Esophagus squamous epithelium (tissue), 4 donors: ENCODE measurements around the gene NRXN3.

Source experiments
- POLR2A ChIP-seq, 4 donors: fragments of 450-650 bp; IDR thresholded peaks; one replicate each; pipeline ENCODE4 v1.6.1; 2017; ENCODE audit warnings: antibody characterized with exemption in 4 of 4, mild to moderate bottlenecking in 4 of 4, moderate library complexity in 3 of 4
- TF ChIP-seq, protein P1 (sequence below), 6 experiments: fragments of 450-650 bp in 4 of 6; fragments of 200-600 bp in 2 of 6; sonication (generic) in 2 of 6; IDR thresholded peaks; one replicate each; pipeline ENCODE4 v1.5.1; 2016 to 2019; ENCODE audit warnings: antibody characterized with exemption in 6 of 6, mild to moderate bottlenecking in 4 of 6, moderate library complexity in 4 of 6

DNA sequence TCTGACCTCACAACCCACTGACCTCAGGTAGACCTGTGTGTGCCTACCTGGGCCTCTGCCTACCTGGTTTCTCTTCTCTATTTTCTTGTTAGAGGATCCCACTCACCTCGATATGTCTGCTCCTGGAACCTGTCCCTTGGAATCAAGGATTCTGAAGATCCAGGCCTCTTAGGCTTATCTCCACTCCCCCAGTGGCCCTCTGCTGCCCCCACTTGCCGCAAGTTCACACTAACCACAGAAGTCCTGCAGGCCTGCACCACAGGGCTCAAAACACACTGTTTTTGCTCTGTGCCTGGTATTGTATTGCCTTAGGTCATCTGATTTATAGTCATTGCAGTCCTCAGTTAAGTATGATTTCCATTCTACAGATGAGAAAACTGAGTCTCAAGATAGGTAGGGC lies 15.3 kb upstream of the NRXN3 start:
- TF ChIP-seq, protein P1, sequence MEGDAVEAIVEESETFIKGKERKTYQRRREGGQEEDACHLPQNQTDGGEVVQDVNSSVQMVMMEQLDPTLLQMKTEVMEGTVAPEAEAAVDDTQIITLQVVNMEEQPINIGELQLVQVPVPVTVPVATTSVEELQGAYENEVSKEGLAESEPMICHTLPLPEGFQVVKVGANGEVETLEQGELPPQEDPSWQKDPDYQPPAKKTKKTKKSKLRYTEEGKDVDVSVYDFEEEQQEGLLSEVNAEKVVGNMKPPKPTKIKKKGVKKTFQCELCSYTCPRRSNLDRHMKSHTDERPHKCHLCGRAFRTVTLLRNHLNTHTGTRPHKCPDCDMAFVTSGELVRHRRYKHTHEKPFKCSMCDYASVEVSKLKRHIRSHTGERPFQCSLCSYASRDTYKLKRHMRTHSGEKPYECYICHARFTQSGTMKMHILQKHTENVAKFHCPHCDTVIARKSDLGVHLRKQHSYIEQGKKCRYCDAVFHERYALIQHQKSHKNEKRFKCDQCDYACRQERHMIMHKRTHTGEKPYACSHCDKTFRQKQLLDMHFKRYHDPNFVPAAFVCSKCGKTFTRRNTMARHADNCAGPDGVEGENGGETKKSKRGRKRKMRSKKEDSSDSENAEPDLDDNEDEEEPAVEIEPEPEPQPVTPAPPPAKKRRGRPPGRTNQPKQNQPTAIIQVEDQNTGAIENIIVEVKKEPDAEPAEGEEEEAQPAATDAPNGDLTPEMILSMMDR (IDR thresholded peaks at IDR 0.05): no peak
- TF ChIP-seq POLR2A (IDR thresholded peaks at IDR 0.05): no peak
